Trophoblast cell (in vitro differentiated cells and primary cell): Measurements from ENCODE around the gene PFKFB3.
"Not testable (repeated sequence)": the region's sequence is repeated elsewhere in the genome, so short reads cannot be mapped to it uniquely, and the experiment has no call there.

Experiments
- DNase-seq, 2 donors: peaks; one replicate each; pipeline ENCODE4 v3.0.0-alpha.2; 2016
- H2AFZ ChIP-seq: 2 replicates; pipeline ENCODE4 v1.6.1; 2013; ENCODE audit warnings: low read length, moderate library complexity, mild to moderate bottlenecking; ENCODE audit not compliant: insufficient read depth, poor library complexity
- H2AK5ac ChIP-seq: 2 replicates; pipeline ENCODE4 v1.6.1; 2013; ENCODE audit warnings: mild to moderate bottlenecking, low read length
- H2BK120ac ChIP-seq: 2 replicates; pipeline ENCODE4 v1.6.1; 2013; ENCODE audit warnings: low read length, mild to moderate bottlenecking, moderate library complexity; ENCODE audit not compliant: insufficient read depth, poor library complexity
- H2BK12ac ChIP-seq: 2 replicates; pipeline ENCODE4 v1.6.1; 2013; ENCODE audit warnings: mild to moderate bottlenecking, low read length, moderate library complexity
- H2BK5ac ChIP-seq: 2 replicates; pipeline ENCODE4 v1.6.1; 2013; ENCODE audit warnings: low read length, low read depth, moderate library complexity, mild to moderate bottlenecking; ENCODE audit not compliant: poor library complexity
- H3K14ac ChIP-seq: 2 replicates; pipeline ENCODE4 v1.6.1; 2013; ENCODE audit warnings: mild to moderate bottlenecking, low read length
- H3K18ac ChIP-seq: 2 replicates; pipeline ENCODE4 v1.6.1; 2013; ENCODE audit warnings: mild to moderate bottlenecking, low read length
- H3K23ac ChIP-seq: 2 replicates; pipeline ENCODE4 v1.6.1; 2013; ENCODE audit warnings: low read length
- H3K27ac ChIP-seq: 2 replicates; pipeline ENCODE4 v1.5.1; 2013; ENCODE audit warnings: low read depth, mild to moderate bottlenecking, inconsistent platforms, low read length, moderate library complexity
- H3K27me3 ChIP-seq: 2 replicates; pipeline ENCODE4 v1.6.1; 2013; ENCODE audit warnings: inconsistent platforms, mild to moderate bottlenecking, low read length, moderate library complexity; ENCODE audit not compliant: insufficient read depth
- H3K36me3 ChIP-seq, 2 experiments: 1 replicate in 1 of 2; 2 replicates in 1 of 2; pipeline ENCODE4 v1.6.1; 2013; ENCODE audit warnings: low read length in 2 of 2, mild to moderate bottlenecking in 2 of 2, moderate library complexity in 1 of 2; ENCODE audit not compliant: insufficient read depth in 2 of 2, control insufficient read depth in 1 of 2
- H3K4ac ChIP-seq: 2 replicates; pipeline ENCODE4 v1.6.1; 2013; ENCODE audit warnings: low read depth, mild to moderate bottlenecking, low read length, moderate library complexity
- H3K4me1 ChIP-seq, 2 experiments: 1 replicate in 1 of 2; 2 replicates in 1 of 2; pipeline ENCODE4 v1.6.1; 2013; ENCODE audit warnings: low read length in 2 of 2, mild to moderate bottlenecking in 2 of 2, moderate library complexity in 1 of 2; ENCODE audit not compliant: insufficient read depth in 2 of 2, control insufficient read depth in 1 of 2
- H3K4me2 ChIP-seq: 2 replicates; pipeline ENCODE4 v1.6.1; 2013; ENCODE audit warnings: inconsistent platforms, mild to moderate bottlenecking, low read length, moderate library complexity
- H3K4me3 ChIP-seq: 2 replicates; pipeline ENCODE4 v1.5.1; 2013; ENCODE audit warnings: mild to moderate bottlenecking, low read depth, low read length, inconsistent platforms
- H3K79me1 ChIP-seq: one replicate; pipeline ENCODE4 v1.6.1; 2013; ENCODE audit warnings: low read length
- H3K79me2 ChIP-seq: 2 replicates; pipeline ENCODE4 v1.6.1; 2013; ENCODE audit warnings: low read length, mild to moderate bottlenecking; ENCODE audit not compliant: control insufficient read depth, insufficient read depth, poor library complexity
- H3K9ac ChIP-seq: 2 replicates; pipeline ENCODE4 v1.6.1; 2013; ENCODE audit warnings: mild to moderate bottlenecking, low read length
- H3K9me3 ChIP-seq: 2 replicates; pipeline ENCODE4 v1.6.1; 2013; ENCODE audit warnings: low read depth, mild to moderate bottlenecking, control low read depth, inconsistent platforms, low read length; ENCODE audit not compliant: insufficient read depth
- H4K12ac ChIP-seq: 2 replicates; pipeline ENCODE4 v1.6.1; 2013; ENCODE audit warnings: low read depth, mild to moderate bottlenecking, low read length, moderate library complexity
- H4K8ac ChIP-seq: 2 replicates; pipeline ENCODE4 v1.6.1; 2013; ENCODE audit warnings: low read depth, mild to moderate bottlenecking, low read length, moderate library complexity
- H4K91ac ChIP-seq: one replicate; pipeline ENCODE4 v1.6.1; 2013; ENCODE audit warnings: low read depth, mild to moderate bottlenecking, low read length, moderate library complexity
- WGBS: extraction: QIAGEN DNeasy Blood & Tissue Kit; methylation state at CpG from one replicate; pipeline ENCODE4 v1.1.7; 2013; ENCODE audit warnings: missing lambda C conversion rate; ENCODE audit not compliant: insufficient read length, insufficient coverage; ENCODE audit errors: extremely low coverage; 5-methylcytosine and 5-hydroxymethylcytosine counted together

Gene PFKFB3

GRCh38 chr10:6191147-6191546, 11.6 kb upstream of the PFKFB3 start:
- Histone ChIP-seq H3K4me1 (peaks cover 7 to 11% of the 10 kb centered on the region in 2 experiments), H3K4ac (no peak overlapping the region), H4K91ac (no peak overlapping the region), H2BK5ac (no peak overlapping the region), H3K79me1 (no peaks in the 10 kb centered on the region), H3K79me2 (no peaks in the 10 kb centered on the region), H4K8ac (no peak overlapping the region), H2BK120ac (no peak overlapping the region), H3K36me3 (no peaks in the 10 kb centered on the region), H3K27me3 (no peaks in the 10 kb centered on the region), H3K27ac (no peak overlapping the region), H3K4me2 (no peak overlapping the region), H3K9me3 (no peaks in the 10 kb centered on the region), H3K9ac (no peak overlapping the region), H2BK12ac (no peak overlapping the region), H2AFZ (no peak overlapping the region), H3K18ac (no peak overlapping the region), H4K12ac (no peak overlapping the region), H3K4me3 (no peak overlapping the region), H2AK5ac (no peak overlapping the region), H3K14ac (no peak overlapping the region), H3K23ac (no peak overlapping the region)
- no peak for DNase-seq
- no CpG with 5 or more reads among the region's 8 CpGs for WGBS

- no peak overlapping the region for H4K91ac ChIP-seq
- no peaks in the 10 kb centered on the region for H3K36me3 ChIP-seq
- peaks cover 7 to 11% of the 10 kb centered on the region in 2 experiments for H3K4me1 ChIP-seq
- no peak for DNase-seq
- H3K4me2 ChIP-seq: no peak overlapping the region
- no peak overlapping the region for H2AFZ ChIP-seq
- no peaks in the 10 kb centered on the region for H3K9me3 ChIP-seq
- H2AK5ac ChIP-seq: no peak overlapping the region
- H3K79me1 ChIP-seq: no peaks in the 10 kb centered on the region
- no peak overlapping the region for H3K23ac ChIP-seq
- no peak overlapping the region for H3K9ac ChIP-seq
- H4K8ac ChIP-seq: no peak overlapping the region
- H2BK5ac ChIP-seq: no peak overlapping the region
- H3K79me2 ChIP-seq: no peaks in the 10 kb centered on the region
- no peak overlapping the region for H2BK120ac ChIP-seq
- no peak overlapping the region for H3K4me3 ChIP-seq
- H3K18ac ChIP-seq: no peak overlapping the region
- H3K4ac ChIP-seq: no peak overlapping the region
- no peaks in the 10 kb centered on the region for H3K27me3 ChIP-seq
- no peak overlapping the region for H4K12ac ChIP-seq
- no peak overlapping the region for H2BK12ac ChIP-seq
- WGBS: no CpG with 5 or more reads among the region's 19 CpGs
- H3K27ac ChIP-seq: no peak overlapping the region
- H3K14ac ChIP-seq: no peak overlapping the region
Observed at GRCh38 chr10:6191569-6191968, 11.2 kb upstream of the PFKFB3 start.

DNA sequence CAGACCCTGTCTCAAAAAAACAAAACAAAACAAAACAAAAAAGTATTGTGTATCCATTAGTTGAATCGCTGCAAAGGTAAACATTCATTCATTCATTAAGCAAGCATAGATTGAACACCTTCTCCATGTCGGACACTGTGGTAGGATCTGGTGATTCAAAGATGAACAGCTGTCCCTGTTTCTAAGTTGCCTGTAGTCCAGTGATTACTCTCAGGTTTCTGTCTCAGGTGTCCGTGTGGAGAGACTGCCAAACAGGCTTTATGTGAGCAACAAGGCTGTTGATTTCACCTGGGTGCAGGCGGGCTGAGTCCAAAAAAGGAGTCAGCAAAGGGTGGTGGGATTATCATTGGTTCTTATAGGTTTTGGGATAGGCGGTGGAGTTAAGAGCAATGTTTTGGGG, 9.4 kb upstream of the PFKFB3 start:
- H4K8ac ChIP-seq, H3K4me2 ChIP-seq, H2AFZ ChIP-seq, H4K12ac ChIP-seq, H2AK5ac ChIP-seq, H3K9me3 ChIP-seq, H2BK5ac ChIP-seq, H3K36me3 ChIP-seq, H3K79me2 ChIP-seq, H4K91ac ChIP-seq, H3K79me1 ChIP-seq, H3K27ac ChIP-seq, H3K27me3 ChIP-seq, H3K18ac ChIP-seq, DNase-seq, H2BK12ac ChIP-seq, H3K4ac ChIP-seq, H2BK120ac ChIP-seq, H3K4me3 ChIP-seq, H3K23ac ChIP-seq, H3K9ac ChIP-seq, H3K14ac ChIP-seq: not testable (repeated sequence)
- no CpG with 5 or more reads among the region's 5 CpGs for WGBS
- H3K4me1 ChIP-seq: peaks cover 7 to 11% of the 10 kb centered on the region in 2 experiments

DNA sequence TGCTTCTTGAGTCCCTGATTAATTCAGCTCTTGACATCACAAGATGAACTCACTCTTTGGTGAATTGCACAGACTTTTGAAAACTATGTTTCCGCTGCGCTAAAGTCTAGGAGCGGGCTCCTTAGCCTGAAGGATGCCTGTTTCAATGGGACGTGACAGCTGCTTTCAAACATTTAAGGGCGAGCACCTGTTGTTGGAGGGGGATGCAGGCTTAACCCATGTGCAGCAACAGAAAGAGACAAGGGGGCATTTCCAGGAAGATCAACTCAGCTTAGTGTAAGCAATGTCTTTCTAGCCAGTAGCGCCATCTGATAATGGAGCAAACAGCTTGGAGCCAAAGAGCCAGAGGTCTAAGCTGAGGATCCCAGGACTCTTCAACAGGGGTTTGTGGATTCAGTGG, 8.4 kb upstream of the PFKFB3 start:
- Histone ChIP-seq H3K14ac (no peak overlapping the region), H4K91ac (no peak overlapping the region), H2BK120ac (no peak overlapping the region), H3K4ac (no peak overlapping the region), H3K36me3 (no peaks in the 10 kb centered on the region), H3K4me2 (no peak overlapping the region), H2AK5ac (no peak overlapping the region), H4K8ac (no peak overlapping the region), H3K4me1 (peaks cover 7 to 11% of the 10 kb centered on the region in 2 experiments), H3K27me3 (peaks cover 2% of the 10 kb centered on the region), H2BK12ac (no peak overlapping the region), H3K23ac (no peak overlapping the region), H3K79me1 (no peaks in the 10 kb centered on the region), H2AFZ (no peak overlapping the region), H2BK5ac (no peak overlapping the region), H4K12ac (no peak overlapping the region), H3K18ac (no peak overlapping the region), H3K79me2 (no peaks in the 10 kb centered on the region), H3K27ac (no peak overlapping the region), H3K9me3 (no peaks in the 10 kb centered on the region), H3K4me3 (no peak overlapping the region), H3K9ac (no peak overlapping the region)
- whole genome bisulfite sequencing: no CpG with 5 or more reads among the region's 6 CpGs
- no peak for DNase-seq
